Thyroid gland (tissue), 4 donors: ENCODE measurements around the gene INPP5A. TPM values are rescaled to one million over a fixed set of nuclear protein-coding genes. Genes with fewer than 3 reads are reported as not detected.
A peak's percentile ranks its signal among the peaks of the same experiment; 100 is the strongest.

Source experiments
- DNase-seq, 2 donors: peaks; one replicate each; pipeline ENCODE4 v3.0.0-alpha.2; 2019
- H3K27ac ChIP-seq, 3 donors: fragments of 200-600 bp; sonication (generic); 1 replicate in 2 of 3; 2 replicates in 1 of 3; pipeline ENCODE4 v1.5.1; 2016 to 2019; ENCODE audit warnings: mild to moderate bottlenecking in 1 of 3, moderate library complexity in 1 of 3
- H3K27me3 ChIP-seq: fragments of 200-600 bp; sonication (generic); one replicate; pipeline ENCODE4 v1.5.1; 2019
- H3K36me3 ChIP-seq, 2 donors: fragments of 200-600 bp; sonication (generic); one replicate each; pipeline ENCODE4 v1.5.1; 2016 to 2019
- H3K4me1 ChIP-seq, 2 donors: fragments of 200-600 bp; sonication (generic); one replicate each; pipeline ENCODE4 v1.5.1; 2017 to 2019
- H3K4me3 ChIP-seq, 3 donors: fragments of 200-600 bp; sonication (generic); replicated peaks in 1 of 3; 1 replicate in 2 of 3; 2 replicates in 1 of 3; pipeline ENCODE4 v1.5.1; 2016; ENCODE audit warnings: mild to moderate bottlenecking in 1 of 3
- H3K9me3 ChIP-seq: fragments of 200-600 bp; sonication (generic); one replicate; pipeline ENCODE4 v1.5.1; 2017
- CTCF ChIP-seq, 6 experiments: fragments of 200-600 bp in 3 of 6; fragments of 450-650 bp in 3 of 6; sonication (generic) in 3 of 6; IDR thresholded peaks; one replicate each; pipeline ENCODE4 v1.5.1; 2016 to 2019; ENCODE audit warnings: antibody characterized with exemption in 6 of 6, mild to moderate bottlenecking in 2 of 6, inconsistent platforms in 1 of 6, moderate library complexity in 1 of 6
- POLR2A ChIP-seq, 2 donors: fragments of 450-650 bp; IDR thresholded peaks; one replicate each; pipeline ENCODE4 v1.6.1; 2017; ENCODE audit warnings: antibody characterized with exemption in 2 of 2, mild to moderate bottlenecking in 2 of 2, moderate library complexity in 1 of 2
- WGBS, 2 donors: methylation state at CpG; one replicate each; pipeline ENCODE4 v1.1.5; 2017; 5-methylcytosine and 5-hydroxymethylcytosine counted together
- intact Hi-C: fragments of 100-400 bp; cut with DNase I; formaldehyde crosslinking; loops from one replicate; pipeline ENCODE4 v1.15.1; 2023
- total RNA-seq, 4 donors: library from RNA; depleted of rRNA; stranded (reverse); fragments of >200 nt; gene quantifications; one replicate each; pipeline ENCODE4 v1.2.3, GENCODE V29; 2016

Gene INPP5A
- total RNA-seq, 4 donors from 2014 or later = 30.4 to 75.8 (median 41.1) TPM

- intact Hi-C loops = no loop called here
- WGBS, 2 donors = 90 to 92% methylated on average over 26 to 29 of the region's 29 CpGs
- TF ChIP-seq CTCF (IDR thresholded peaks at IDR 0.05) (no peak), POLR2A (IDR thresholded peaks at IDR 0.05) (no peak)
- DNase-seq = no peak
- Histone ChIP-seq H3K36me3 (no peaks in the 10 kb centered on the region), H3K4me3 (no peak overlapping the region), H3K27ac (peak overlapping the region in 2 of 3 donors; percentile 21 to 47), H3K27me3 (no peaks in the 10 kb centered on the region), H3K9me3 (no peaks in the 10 kb centered on the region), H3K4me1 (peaks cover 64 to 82% of the 10 kb centered on the region in 2 donors)
Measured at GRCh38 chr10:132663666-132664365, 126.2 kb downstream of the INPP5A start.

- Histone ChIP-seq H3K4me3 (no peak overlapping the region), H3K27ac (peak overlapping the region in 2 of 3 donors; percentile 21 to 47), H3K27me3 (no peaks in the 10 kb centered on the region), H3K36me3 (no peaks in the 10 kb centered on the region), H3K4me1 (peaks cover 62 to 82% of the 10 kb centered on the region in 2 donors), H3K9me3 (no peaks in the 10 kb centered on the region)
- TF ChIP-seq CTCF (IDR thresholded peaks at IDR 0.05) = no peak
- TF ChIP-seq POLR2A (IDR thresholded peaks at IDR 0.05) = no peak
- DNase-seq = peak; percentile 43 to 52
- 60 to 85% methylated on average over 4 to 6 of the region's 6 CpGs for WGBS, 2 donors
- intact Hi-C loops = no loop called here
Measured at GRCh38 chr10:132664407-132664806, 126.8 kb downstream of the INPP5A start.

GRCh38 chr10:132664883-132665282 is 127.3 kb downstream of the INPP5A start:
- Histone ChIP-seq H3K27me3 (no peaks in the 10 kb centered on the region), H3K4me1 (peaks cover 57 to 82% of the 10 kb centered on the region in 2 donors), H3K36me3 (no peaks in the 10 kb centered on the region), H3K4me3 (no peak overlapping the region), H3K27ac (no peak overlapping the region), H3K9me3 (no peaks in the 10 kb centered on the region)
- TF ChIP-seq CTCF (IDR thresholded peaks at IDR 0.05) (no peak), POLR2A (IDR thresholded peaks at IDR 0.05) (no peak)
- 95 to 97% methylated on average over 15 to 16 of the region's 16 CpGs for WGBS, 2 donors
- no peak for DNase-seq
- intact Hi-C loops = no loop called here

GRCh38 chr10:132665946-132666704 is 128.5 kb downstream of the INPP5A start:
- WGBS, 2 donors = 92% methylated on average over 15 of the region's 15 CpGs
- Histone ChIP-seq H3K9me3 (no peaks in the 10 kb centered on the region), H3K27me3 (no peaks in the 10 kb centered on the region), H3K27ac (no peak overlapping the region), H3K4me1 (peaks cover 47 to 71% of the 10 kb centered on the region in 2 donors), H3K36me3 (no peaks in the 10 kb centered on the region), H3K4me3 (no peak overlapping the region)
- no peak for DNase-seq
- TF ChIP-seq CTCF (IDR thresholded peaks at IDR 0.05) (no peak), POLR2A (IDR thresholded peaks at IDR 0.05) (no peak)
- intact Hi-C loops = no loop called here
